Measurements from ENCODE around the gene DPH3. TPM values are rescaled to one million over a fixed set of nuclear protein-coding genes. Genes with fewer than 3 reads are reported as not detected.

DPH3 gene
- total RNA-seq, 1 donor from 2014 or later, result 29.8 TPM

DNA sequence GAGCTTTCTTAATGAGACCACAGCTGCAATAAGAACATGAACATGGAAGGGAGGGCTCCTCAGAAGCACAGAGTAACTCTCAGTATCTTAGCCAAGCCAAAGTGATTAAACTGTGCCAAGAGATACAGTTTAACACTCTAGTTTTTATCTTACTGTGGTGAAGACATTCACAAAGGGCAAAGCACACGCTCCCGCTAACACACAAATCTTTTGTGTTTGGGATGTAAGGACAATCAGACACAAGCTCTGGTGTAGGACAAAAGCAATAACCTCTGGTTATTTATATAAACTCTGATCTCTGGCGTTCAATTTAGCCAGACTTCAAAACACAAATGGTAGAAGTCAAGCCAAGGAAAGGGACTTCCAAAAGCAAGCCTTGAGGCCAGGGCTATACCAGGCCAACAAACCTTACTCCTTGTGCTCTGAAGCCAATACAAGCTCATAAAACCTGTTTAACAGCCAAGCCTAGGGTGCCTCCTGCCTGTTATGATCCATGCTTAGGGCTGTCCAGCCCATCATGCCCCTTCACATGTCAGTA is 27.8 kb downstream of the DPH3 start:
- no peak for ATAC-seq
- H3K27ac ChIP-seq, result no peak overlapping the region

DNA sequence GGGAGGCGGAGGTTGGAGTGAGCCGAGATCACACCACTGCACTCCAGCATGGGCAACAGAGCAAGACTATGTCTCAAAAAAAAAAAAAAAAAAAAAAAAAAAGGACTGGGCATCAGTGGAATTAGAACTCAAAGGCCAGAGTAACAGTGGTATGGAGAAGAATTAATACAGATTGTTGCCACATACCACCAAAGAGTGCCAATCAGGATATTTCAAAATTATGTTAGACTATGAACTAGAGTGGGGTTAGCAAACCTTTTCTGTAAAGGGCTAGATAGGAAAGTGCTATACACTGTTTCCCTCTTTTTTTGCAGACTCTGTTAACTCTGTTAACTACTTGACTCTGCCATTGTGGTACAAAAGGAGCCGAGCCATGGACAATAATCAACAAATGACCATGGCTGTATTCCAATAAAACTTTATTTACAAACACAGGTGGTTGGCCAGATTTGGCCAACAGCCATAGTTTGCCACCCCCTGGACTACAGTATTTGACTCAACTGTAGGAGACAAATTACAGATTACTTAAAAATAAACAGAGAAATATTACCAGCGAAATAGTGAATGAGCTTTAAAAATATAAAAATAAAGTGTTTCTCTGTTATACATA is 28.6 kb downstream of the DPH3 start:
- Histone ChIP-seq H3K4me3 (no peak overlapping the region), H3K36me3 (no peaks in the 10 kb centered on the region), H3K9me3 (no peaks in the 10 kb centered on the region), H3K27ac (no peak overlapping the region), H3K4me1 (peaks cover 6% of the 10 kb centered on the region), H3K27me3 (no peaks in the 10 kb centered on the region)
- TF ChIP-seq CTCF (IDR thresholded peaks at IDR 0.05), result no peak
- ATAC-seq, result no peak
- DNase-seq, result no peak
- intact Hi-C loops (cut with DNase I), result no loop called here

More for the DNA sequence above, 27.8 kb downstream of the DPH3 start:
- intact Hi-C loops (cut with DNase I), result no loop called here
- no peak for DNase-seq
- Histone ChIP-seq H3K27me3 (no peaks in the 10 kb centered on the region), H3K36me3 (no peaks in the 10 kb centered on the region), H3K9me3 (no peaks in the 10 kb centered on the region), H3K4me3 (no peak overlapping the region), H3K4me1 (peaks cover 6% of the 10 kb centered on the region)
- no peak for TF ChIP-seq CTCF (IDR thresholded peaks at IDR 0.05)

- Histone ChIP-seq H3K4me3 (no peak overlapping the region), H3K9me3 (no peaks in the 10 kb centered on the region), H3K4me1 (no peaks in the 10 kb centered on the region), H3K27ac (no peak overlapping the region), H3K27me3 (no peaks in the 10 kb centered on the region), H3K36me3 (no peaks in the 10 kb centered on the region)
- no peak for TF ChIP-seq CTCF (IDR thresholded peaks at IDR 0.05)
- intact Hi-C loops (cut with DNase I), result no loop called here
- ATAC-seq (no peak), DNase-seq (no peak)
Observed at GRCh38 chr3:16234281-16234680, 30.5 kb downstream of the DPH3 start.

DNA sequence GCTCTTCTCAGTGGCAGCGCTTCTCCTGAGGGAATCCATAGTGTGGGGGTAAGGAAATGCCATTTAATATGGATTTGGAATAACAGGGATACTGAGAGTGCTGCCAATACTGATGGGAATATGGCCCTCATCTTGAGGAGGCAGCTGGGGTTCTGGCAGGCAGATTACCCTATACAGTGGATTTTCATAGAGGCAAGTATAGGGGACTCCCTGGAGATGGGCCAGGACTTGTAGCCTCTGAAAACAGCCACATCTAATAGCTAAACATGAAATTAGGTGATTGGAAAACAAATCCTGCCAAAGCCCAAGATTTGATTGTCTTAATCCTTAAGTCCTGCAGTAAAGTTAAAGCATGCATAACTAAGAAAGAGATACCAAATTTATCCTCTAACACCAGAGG is 30.9 kb downstream of the DPH3 start:
- no peak overlapping the region for H3K27ac ChIP-seq
- intact Hi-C loops (cut with DNase I), result no loop called here
- no peak overlapping the region for H3K4me3 ChIP-seq
- no peaks in the 10 kb centered on the region for H3K4me1 ChIP-seq
- TF ChIP-seq CTCF (IDR thresholded peaks at IDR 0.05), result no peak
- no peaks in the 10 kb centered on the region for H3K27me3 ChIP-seq
- ATAC-seq (no peak), DNase-seq (no peak)
- H3K9me3 ChIP-seq, result no peaks in the 10 kb centered on the region
- H3K36me3 ChIP-seq, result no peaks in the 10 kb centered on the region

DNA sequence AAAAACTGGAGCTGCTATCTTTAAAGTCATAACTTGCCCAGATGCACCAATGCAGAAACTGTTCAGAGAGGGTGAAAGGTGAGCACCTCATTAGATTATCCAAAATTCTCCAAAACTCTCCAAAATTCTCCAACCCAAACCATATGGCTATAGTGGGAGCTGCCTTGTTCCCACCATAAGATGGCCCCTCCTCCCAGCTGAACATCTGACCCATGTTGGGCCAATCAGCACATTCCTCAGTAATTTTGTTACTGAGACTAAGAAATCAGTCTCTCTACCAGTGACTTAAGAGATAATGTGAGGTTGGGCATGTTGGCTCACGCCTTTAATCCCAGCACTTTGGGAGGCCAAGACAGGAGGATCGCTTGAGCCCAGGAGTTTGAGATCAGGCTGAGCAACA is 32.8 kb downstream of the DPH3 start:
- H3K27ac ChIP-seq, result no peak overlapping the region
- no peaks in the 10 kb centered on the region for H3K4me1 ChIP-seq
- DNase-seq (no peak), ATAC-seq (no peak)
- TF ChIP-seq CTCF (IDR thresholded peaks at IDR 0.05), result no peak
- no peaks in the 10 kb centered on the region for H3K27me3 ChIP-seq
- no peaks in the 10 kb centered on the region for H3K36me3 ChIP-seq
- H3K9me3 ChIP-seq, result no peaks in the 10 kb centered on the region
- no peak overlapping the region for H3K4me3 ChIP-seq
- intact Hi-C loops (cut with DNase I), result no loop called here

- intact Hi-C loops (cut with DNase I), result no loop called here
- no peaks in the 10 kb centered on the region for H3K4me1 ChIP-seq
Observed at GRCh38 chr3:16229681-16230080, 35.1 kb downstream of the DPH3 start.

More at GRCh38 chr3:16229681-16230080, 35.1 kb downstream of the DPH3 start:
- Histone ChIP-seq H3K4me3 (no peak overlapping the region), H3K27me3 (no peaks in the 10 kb centered on the region), H3K9me3 (no peaks in the 10 kb centered on the region), H3K36me3 (no peaks in the 10 kb centered on the region), H3K27ac (no peak overlapping the region)
- TF ChIP-seq CTCF (IDR thresholded peaks at IDR 0.05), result no peak
- ATAC-seq, result no peak
- DNase-seq, result no peak

Measured in upper lobe of right lung (tissue), 1 donor.